HG03135 (cell line): ENCODE results near the gene TMPRSS11A.

ENCODE experiments used
- ATAC-seq: cut with Tn5 transposase; IDR thresholded peaks from one replicate; pipeline ENCODE4 v1.9.1; 2021; ENCODE audit warnings: mild to moderate bottlenecking, moderate library complexity; ENCODE audit not compliant: unreplicated experiment

TMPRSS11A gene

DNA sequence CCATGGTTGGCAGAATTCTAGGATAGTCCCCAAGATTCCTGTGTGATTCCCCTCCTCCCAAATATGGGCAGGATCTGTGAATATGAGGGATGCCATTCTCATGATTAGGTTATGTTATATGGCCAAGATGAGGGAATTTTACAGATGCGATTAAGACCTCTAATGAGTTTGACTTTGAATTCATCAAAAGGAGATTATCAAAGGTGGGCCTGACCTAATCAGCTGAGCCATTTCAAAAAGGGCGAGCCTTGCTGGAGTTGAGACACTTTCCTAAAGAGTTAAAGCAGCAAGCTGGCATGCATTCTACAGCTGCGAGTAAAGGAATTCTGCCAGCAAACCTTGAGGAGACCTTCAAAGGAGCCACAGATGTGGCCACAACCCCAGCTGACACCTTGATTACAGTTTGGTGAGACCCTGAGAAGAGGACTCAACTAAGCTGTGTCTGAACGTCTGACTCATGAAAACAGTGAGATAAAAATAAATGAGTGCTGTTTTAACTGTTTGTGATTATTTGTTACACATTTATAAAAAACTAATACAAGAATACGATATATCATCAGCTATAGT is 47.8 kb downstream of the TMPRSS11A start:
- ATAC-seq, result no peak

DNA sequence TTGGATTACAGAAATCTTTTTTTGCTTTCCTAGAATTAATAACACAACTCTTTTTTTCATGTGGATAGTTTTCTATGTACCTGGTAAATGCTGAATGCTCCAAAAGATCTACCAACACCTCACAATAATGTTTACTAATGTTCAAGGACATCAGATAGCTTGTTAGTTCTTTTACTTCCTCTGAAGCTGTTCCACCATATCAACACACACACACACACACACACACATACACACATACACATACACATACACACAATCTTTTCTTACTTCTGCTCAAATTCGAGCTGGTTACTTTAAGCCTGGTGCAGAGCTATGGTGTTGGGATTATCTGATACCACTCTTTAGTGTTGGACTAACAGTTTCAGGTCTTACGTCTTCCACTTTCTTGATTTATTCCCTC is 51.2 kb downstream of the TMPRSS11A start:
- ATAC-seq, result no peak

DNA sequence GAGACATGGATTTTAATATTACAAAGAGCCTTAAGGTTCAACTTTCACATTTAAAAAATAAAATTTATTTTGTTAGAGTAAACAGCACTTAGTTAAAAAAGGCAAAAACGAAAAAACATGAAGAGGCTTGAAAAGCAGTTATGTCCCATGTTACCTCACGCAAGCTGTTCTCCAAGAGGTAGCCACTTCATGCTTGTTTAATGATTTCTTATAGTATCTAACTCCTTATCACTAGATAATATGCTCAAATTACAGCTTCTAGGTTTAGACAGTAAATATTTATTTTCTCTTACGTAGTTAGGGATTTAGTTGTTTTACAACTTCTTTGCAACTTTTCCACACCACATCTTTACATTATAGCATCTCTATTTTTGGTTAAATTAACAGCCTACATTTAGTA is 51.7 kb downstream of the TMPRSS11A start:
- no peak for ATAC-seq

DNA sequence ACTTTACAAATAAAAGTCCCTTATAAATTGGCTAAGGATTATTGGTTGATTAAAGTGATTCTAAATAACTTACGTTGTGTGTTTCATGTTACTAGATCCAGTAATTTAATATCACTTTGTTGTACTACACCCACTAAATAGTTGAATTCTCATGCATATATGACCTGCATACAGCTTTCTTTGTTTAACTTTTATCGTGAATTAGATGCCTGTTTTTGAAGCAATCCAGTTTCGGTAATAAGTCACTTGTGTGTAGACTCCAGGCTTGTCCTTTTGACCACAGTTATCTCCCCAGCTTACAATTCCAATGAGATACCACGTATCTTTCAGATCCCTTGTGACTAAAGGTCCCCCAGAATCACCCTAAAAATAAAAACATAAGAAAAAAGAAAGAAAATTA is 52.2 kb downstream of the TMPRSS11A start:
- ATAC-seq, result no peak

DNA sequence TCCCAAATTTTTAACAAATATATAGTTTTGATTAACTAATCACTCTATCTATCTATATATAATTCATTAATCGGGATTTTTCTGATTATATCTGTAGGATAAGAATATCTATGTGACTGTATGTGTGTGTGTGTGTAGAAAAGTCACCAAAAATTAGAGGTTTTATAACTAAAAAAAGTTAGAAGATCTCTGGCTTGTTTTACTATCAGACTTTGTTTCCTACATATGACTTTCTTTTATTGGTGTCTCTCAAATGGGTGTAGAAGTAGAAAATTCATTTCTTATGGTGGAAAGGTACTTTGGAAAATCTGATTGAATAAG is 52.7 kb downstream of the TMPRSS11A start:
- no peak for ATAC-seq

DNA sequence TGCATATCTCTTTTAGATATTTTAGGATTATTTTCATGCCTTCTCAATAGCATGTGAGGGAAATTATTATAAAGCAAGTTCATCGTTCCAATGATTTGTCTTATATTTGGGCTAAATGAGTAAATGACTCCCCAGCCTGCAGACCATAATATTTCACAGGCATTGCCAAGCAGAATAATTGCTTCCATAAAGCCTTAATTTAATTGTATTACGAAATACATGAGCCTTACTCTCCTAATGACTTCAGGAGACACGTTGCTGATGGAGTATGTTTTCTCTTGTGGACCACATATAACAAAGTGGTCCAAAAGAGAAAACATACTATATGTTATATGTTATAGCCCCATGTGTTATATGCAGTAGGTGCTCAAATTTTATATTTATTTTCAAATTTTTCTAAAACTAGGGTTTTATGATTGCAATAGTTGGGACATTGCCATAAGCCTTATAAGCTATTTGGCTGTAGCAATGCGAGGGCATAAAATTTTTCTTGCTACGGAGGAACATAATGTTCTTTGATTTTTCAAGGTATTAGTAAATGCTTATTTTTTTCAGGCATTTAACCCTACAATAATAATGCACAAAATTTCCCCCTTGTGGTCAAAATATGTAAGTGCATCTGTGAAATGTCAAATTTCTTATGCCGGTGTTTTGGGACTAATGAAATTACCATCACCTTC is 53.2 kb downstream of the TMPRSS11A start:
- no peak for ATAC-seq

DNA sequence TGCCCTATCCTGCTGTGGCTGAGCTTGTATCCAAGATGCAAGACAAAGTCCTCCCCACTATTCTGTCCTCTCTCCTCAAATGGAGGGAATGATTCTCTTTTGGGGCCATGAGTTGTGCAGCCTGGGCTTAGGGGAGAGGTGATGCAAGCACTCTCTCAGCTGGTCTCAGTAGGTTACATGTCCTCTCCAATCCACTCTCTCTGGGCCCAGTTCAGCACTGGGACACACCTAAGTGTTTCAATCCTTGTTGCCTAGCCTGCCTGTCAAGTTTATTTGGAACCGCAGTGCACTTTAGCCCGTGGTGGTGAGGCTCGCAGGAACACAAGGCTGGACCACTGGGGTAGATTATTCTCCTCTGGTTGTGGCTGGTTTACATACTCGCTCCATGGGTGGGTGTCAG is 55.6 kb downstream of the TMPRSS11A start:
- ATAC-seq, result no peak

DNA sequence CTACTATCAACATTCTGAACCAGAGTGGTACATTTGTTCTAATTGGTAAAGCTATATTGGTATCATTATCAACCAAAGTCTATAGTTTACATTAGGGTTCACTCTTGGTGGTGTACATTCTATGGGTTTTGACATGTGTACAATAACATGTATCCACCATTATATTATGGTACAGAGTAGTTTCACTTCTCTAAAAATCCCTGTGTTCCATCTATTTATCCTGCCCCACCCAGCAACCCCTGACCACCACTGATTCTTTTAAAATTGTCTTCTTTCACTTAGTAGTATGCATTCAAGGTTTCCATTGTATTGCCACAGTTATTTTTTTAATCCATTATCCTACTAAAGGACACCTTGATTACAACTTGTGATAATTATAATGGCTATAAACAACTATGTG is 64.2 kb downstream of the TMPRSS11A start:
- ATAC-seq, result no peak

DNA sequence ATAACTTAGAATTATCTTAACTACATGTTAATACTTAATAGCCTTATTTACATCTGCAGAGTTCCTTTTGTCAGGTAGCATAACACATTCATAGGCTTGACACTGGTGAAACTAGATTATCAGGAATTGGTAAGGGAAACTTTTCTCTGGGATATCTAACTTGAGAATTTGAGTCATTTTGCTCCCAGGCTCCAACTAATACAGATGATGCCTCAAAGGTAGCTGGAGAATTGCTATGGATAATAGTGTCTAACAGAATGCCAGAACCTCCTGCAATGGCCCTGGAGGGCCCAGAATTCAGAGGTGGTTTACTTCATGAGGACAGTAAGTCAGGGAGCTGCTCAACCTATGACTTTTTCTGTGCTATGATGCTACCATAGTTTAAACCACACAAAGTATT is 65.6 kb downstream of the TMPRSS11A start:
- no peak for ATAC-seq

DNA sequence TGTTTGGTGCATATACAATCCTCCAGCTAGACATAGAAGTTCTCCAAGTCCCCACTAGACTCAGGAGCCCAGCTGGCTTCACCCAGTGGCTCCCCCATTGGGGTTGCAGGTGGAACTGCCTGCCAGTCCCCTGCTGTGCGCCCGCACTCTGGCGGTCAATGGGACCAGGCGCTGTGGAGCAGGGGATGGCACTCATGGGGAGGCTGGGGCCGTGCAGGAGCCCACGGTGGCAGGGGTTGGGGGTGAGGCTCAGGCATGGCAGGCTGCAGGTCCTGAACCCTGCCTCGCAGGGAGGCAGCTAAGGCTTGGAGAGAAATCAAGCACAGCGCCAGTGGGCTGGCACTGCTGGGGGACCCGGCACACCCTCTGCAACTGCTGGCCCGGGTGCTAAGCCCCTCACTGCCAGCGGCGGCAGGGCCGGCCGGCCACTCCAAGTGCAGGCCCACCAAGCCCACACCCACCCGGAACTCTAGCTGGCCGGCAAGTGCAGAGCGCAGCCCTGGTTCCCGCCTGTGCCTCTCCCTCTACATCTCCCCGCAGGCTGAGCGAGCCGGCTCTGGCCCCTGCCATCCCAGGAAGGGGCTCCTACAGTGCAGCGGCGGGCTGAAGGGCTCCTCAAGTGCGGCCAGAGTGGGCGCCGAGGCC is 66.8 kb downstream of the TMPRSS11A start:
- no peak for ATAC-seq

DNA sequence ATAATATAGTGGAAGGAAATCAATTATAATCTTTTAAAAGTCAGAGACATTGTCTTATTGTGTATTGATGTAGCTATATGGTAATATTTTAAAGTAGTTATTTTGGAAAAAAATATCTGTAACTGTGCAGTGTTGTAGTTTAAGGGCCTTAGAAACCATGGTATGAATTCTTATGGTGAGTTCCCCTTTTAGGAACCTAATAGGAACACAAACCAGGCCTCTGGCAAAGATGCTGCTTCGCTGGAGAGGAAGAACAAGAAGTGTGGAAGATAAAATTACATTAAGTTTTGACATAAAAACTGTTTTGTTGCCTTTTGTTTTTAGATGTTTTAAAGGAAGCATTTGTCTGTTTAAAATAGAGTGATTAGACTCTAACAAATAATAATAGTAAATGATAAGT is 68.6 kb downstream of the TMPRSS11A start:
- ATAC-seq, result no peak

DNA sequence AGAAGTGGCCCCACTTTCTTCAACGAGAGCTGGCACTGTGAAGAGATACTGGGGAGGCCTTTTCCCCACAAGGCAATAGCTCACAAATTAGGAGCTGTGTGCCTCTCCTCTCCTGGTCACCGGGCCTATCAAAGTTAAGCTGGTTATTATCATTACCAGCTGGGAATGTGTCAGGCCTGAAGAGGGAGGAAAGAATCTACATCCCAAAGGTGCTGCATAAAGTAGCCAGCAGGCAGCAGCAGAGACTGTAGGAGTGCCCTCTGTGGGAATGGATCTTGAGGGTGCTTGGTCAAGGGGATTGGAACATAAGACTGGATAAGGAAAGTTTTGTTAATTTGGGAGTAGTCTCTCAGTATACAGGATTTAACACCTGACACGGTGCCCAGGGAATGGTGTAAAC is 70.4 kb downstream of the TMPRSS11A start:
- ATAC-seq, result no peak

DNA sequence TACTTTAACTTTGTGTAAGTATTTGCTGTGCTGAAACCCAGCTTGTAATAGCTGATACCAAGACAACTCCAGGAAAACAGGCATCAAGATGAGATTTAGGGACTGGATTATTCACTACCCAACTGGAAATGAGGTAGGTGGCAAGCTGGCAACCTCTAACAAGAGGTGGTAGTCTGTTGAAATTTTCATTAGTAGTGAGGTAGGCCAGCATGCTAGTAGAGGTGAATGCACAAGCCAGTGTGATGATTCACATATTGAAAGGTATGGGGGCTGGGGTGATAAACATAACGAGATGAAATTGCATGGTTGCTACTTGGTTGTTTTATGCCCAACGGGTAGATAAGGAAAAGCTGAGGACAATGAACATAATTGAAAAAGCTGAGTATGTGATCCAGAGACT is 71.0 kb downstream of the TMPRSS11A start:
- ATAC-seq, result no peak

DNA sequence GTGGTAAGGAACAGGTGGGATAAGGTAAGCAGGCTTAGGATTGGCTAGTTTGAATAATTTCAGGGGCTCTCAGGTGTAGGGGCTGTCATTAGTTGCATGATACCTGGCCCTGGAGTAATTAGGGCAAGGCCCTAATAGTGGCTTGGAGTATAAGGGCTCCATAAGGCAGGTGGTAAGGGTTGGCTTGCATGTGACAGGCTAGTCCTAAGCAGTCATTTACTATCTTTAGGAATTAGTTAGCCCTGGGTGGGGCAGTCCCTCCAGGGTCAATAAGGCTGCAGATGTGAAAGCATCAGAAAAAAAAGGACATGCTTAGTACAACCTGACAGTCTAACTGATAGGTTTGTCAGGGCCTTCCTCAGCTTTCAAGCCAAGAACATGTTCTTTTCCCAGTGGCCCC is 71.6 kb downstream of the TMPRSS11A start:
- ATAC-seq, result no peak

DNA sequence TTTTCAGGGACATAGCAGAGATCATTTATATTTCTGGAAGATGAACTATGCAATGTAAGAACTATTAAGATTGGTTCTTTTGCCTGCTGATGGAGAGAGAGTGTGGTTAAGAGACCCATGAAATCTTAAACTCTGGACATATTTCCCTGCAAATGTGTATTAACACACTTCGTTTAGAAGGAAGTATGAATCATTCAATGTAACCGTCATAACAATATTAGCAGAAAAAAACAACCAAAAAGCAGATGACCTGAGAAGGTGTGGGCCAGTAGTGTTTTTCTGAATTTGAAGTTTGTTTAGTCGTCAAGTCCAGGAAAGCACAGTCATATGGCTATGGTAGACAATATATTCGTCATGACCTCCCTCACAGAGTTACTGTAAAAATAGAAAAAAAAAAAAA is 77.0 kb downstream of the TMPRSS11A start:
- ATAC-seq, result no peak

DNA sequence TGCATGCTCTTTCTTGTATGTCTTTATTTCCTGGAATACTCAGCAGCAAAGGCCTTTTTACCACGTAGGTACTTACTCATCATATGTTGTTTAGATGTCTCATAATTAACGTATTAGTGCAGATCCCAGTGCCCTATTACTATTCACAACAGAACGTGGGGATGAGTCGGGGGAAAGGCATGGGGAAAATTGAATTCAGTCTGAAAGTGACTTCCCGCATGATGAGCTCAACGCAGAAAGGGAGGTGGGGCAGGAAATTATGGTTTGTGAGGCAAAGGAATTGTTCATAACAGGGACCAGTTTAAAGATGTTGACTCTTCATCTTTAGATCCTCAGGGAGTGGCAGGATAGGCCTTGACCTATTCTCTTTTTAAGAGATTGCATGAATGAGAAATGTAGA is 77.5 kb downstream of the TMPRSS11A start:
- no peak for ATAC-seq

DNA sequence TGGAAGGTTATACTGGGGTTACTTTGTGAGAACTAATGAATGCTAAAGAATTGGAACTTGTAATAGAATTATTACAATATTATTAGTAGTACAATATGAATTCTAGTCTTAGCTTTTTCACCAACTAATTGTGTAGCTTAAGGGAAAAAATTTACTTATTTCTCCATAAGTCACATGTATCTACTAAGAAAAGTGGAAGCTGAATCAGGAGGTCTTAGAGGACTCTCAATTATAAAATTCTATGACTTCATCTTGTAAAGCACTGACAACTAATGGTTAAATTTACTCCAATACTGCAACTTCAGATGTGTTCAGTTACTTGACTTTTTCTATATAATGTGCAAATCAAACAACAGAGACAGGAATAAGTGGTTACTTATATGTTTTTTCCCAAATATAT is 78.6 kb downstream of the TMPRSS11A start:
- ATAC-seq, result no peak

DNA sequence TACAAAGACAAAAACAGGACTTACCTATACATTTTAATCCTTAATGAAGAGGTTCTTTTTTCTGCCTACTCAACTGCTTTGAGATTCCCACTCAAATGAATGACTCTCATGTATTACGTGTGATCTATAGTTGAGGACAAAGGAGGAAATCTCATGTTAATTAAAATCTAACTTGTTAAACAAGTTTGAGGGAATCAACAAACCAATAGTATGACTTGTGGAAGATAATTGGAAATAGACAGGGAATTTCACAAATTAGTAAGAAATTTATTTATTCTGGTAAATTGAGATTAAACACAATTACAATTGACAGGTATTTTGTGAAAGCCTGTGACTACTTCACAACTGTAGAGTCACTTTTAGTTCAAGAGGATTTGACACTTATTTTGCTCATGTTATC is 79.4 kb downstream of the TMPRSS11A start, which contains the start of gene TMPRSS11D:
TMPRSS11D (minus strand) TSS at position 101 of the 400 bp plus-strand sequence; CDS start at position 32, 69 bp downstream.
- no peak for ATAC-seq

DNA sequence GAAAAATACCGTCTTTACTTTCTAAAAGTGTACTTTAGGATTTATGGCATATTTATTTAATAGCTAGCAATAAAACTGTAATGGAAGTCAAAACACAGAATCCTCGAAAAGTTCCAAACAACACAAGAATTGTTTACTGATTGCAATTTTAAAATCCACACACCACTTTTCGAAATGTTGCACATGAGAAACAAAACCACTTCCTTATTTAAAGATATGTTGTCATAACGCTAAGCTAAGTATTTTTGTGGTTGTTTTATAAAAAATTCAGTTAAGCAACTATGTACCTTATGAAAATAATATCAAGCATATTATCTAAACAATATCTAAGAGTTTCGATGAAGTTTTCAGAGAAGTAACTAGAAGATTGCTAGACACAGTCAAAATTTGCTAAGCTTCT is 79.8 kb downstream of the TMPRSS11A start:
- ATAC-seq, result no peak

DNA sequence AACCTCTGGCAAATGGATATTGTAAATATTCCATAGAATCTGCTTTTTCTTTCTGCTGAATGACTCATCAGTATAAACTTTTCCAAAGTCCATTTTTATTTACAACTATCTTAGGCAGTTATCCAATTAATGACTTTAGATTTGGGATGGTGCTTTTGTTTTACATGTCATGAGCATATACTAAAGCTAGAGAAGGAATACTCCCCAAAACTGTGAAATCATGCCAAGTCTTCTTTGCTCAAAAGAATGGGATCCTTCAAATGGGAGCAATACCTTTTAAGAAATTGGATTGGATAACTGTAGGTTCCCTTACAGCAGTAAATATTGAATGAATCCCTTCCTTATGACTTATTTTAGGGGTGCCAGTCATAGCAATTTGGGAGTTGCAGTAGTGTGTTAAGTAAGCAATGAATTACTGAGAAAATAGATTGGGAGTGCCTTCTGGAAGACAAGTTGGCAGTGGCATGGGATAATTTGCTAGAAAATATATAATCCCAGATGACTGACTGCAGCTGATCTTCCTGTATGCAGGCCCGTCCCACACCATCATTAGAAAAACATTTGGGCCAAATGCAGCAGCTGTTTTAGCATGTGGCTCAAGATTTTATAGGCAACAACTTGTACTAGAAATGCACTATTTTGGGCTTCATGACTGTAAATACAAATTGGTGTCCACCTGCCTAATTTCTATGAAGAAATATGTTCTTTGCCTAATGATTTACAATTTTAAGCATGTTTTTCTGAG is 82.3 kb downstream of the TMPRSS11A start:
- no peak for ATAC-seq

DNA sequence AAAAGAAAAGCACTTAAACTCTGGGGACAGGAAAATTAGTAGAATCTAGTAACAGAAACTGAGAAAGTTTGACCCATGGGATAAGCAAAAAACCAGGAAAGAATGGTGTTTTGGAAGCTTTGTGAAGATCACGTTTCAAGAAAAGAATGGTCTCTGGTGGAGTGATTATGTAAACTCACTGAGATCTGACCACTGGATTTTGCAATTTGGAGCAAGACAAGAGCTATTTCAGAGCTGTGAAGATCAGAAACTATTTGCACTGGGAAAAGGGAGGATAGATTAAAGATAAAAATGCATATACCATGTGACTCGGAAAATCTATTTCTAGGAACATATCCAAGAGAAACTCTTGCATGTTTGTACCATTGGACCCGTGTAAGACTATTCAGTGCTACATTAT is 83.8 kb downstream of the TMPRSS11A start:
- no peak for ATAC-seq

DNA sequence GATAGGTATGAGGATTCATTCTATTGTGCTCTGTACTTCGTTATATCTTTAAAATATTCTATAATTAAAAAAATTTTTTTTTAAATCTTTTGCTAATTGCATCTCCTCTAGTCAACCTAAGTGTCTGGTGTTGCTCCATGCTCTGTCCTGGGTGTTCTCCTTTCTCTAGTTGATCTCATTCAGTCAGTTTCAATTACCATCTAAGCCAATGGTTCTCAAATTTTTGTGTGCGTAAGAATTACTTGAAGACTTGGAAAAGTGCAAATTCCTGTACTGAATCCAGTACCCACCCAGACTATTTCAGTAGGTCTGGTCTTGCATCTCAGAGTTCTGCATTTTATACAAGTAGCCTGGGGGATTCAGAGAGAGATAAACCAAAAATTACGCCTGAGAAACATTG is 86.2 kb downstream of the TMPRSS11A start:
- no peak for ATAC-seq
